Testis (tissue), 2 donors: ENCODE data around the gene CBX8.

Source experiments
- POLR2A ChIP-seq: fragments of 450-650 bp; IDR thresholded peaks from one replicate; pipeline ENCODE4 v1.6.1; 2017; ENCODE audit warnings: antibody characterized with exemption, mild to moderate bottlenecking, moderate library complexity
- TF ChIP-seq, protein P1 (sequence below), 3 experiments: fragments of 450-650 bp in 2 of 3; fragments of 200-600 bp in 1 of 3; sonication (generic) in 1 of 3; IDR thresholded peaks; one replicate each; pipeline ENCODE4 v1.5.1; 2016 to 2019; ENCODE audit warnings: antibody characterized with exemption in 3 of 3, mild to moderate bottlenecking in 2 of 3, moderate library complexity in 1 of 3

DNA sequence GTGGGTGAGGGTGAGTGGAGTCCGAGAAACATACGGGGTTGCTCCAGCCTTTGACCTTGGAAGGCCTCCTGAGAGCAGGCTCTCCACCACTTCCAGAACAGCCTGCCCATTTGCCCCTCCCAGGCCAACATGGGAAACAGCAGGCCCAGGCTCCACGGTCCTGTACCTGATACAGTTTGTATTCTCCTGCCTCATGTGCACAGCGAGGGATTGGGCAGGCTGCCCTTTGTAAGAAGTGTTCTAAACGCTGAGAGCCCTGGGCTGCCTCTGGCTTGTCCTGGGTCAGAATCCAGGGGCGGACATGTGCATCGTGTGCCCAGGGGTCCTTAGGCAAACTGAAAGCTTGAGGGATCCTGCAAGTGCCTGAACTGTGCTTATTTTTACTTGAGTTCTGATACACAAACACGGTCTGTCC is 22.3 kb downstream of the CBX8 start:
- TF ChIP-seq POLR2A: no peak
- TF ChIP-seq, protein P1, sequence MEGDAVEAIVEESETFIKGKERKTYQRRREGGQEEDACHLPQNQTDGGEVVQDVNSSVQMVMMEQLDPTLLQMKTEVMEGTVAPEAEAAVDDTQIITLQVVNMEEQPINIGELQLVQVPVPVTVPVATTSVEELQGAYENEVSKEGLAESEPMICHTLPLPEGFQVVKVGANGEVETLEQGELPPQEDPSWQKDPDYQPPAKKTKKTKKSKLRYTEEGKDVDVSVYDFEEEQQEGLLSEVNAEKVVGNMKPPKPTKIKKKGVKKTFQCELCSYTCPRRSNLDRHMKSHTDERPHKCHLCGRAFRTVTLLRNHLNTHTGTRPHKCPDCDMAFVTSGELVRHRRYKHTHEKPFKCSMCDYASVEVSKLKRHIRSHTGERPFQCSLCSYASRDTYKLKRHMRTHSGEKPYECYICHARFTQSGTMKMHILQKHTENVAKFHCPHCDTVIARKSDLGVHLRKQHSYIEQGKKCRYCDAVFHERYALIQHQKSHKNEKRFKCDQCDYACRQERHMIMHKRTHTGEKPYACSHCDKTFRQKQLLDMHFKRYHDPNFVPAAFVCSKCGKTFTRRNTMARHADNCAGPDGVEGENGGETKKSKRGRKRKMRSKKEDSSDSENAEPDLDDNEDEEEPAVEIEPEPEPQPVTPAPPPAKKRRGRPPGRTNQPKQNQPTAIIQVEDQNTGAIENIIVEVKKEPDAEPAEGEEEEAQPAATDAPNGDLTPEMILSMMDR (IDR thresholded peaks at IDR 0.05): no peak
